ENCODE results near the gene GARIN6.

DNA sequence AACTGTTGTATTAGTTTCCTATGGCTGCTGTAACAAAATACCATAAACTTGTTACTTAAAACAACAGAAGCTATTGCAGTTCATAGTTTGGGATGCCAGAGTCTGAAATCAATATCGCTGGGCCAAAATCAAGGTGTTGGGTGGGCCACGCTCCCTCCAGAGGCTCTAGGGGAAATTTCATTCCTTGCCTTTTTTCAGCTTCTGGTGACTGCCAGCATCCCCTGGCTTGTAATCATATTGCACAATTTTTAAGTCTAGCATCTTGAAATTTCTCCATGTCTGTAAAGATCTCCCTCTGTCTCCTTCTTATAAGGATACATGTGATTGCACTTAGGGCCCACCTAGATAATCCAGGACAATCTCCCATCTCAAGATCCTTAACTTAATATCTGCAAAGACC, 48.8 kb upstream of the GARIN6 start:
- TF ChIP-seq CTCF (IDR thresholded peaks at IDR 0.05): no peak
- no peak for TF ChIP-seq ZFX (IDR thresholded peaks at IDR 0.05; ENCODE audit: borderline replicate concordance)
